ENCODE measurements around the gene MAP3K13. TPM values are rescaled to one million over a fixed set of nuclear protein-coding genes. Genes with fewer than 3 reads are reported as not detected.
"Not testable (repeated sequence)": the region's sequence is repeated elsewhere in the genome, so short reads cannot be mapped to it uniquely, and the experiment has no call there.

MAP3K13 gene
- total RNA-seq, 1 experiment from 2014 or later = 21.0 TPM

- BruUV-seq (replicated peaks) = no TSS peak
- Histone ChIP-seq H4K20me1 (ENCODE audit: insufficient read depth) (no peaks in the 10 kb centered on the region), H3K4me3 (replicated peaks in 1 of 2; ENCODE audit: low read depth in 1 of 2, low read length in 2 of 2) (no peak overlapping the region), H3K9me2 (ENCODE audit: insufficient read depth) (no peaks in the 10 kb centered on the region), H3K36me3 (ENCODE audit: control insufficient read depth in 1 of 2, insufficient read depth in 2 of 2, low read length in 2 of 2) (no peaks in the 10 kb centered on the region), H3K27ac (ENCODE audit: low read depth, low read length) (no peak overlapping the region), H2AFZ (ENCODE audit: low read depth, low read length, poor library complexity, severe bottlenecking) (no peak overlapping the region), H3K9ac (ENCODE audit: low read length) (no peak overlapping the region), H3K9me3 (ENCODE audit: control insufficient read depth in 1 of 2, insufficient read depth in 1 of 2, low read depth in 1 of 2, low read length in 2 of 2) (no peaks in the 10 kb centered on the region), H3K27me3 (ENCODE audit: insufficient read depth, low read length) (no peaks in the 10 kb centered on the region), H3K4me2 (ENCODE audit: low read length) (no peak overlapping the region), H3K79me2 (ENCODE audit: insufficient read depth, low read length) (no peaks in the 10 kb centered on the region), H3K4me1 (ENCODE audit: control insufficient read depth in 1 of 2, insufficient read depth in 2 of 2, low read length in 2 of 2) (peaks cover 0 to 4% of the 10 kb centered on the region in 2 experiments; a peak in 2 of 4 replicates)
- ATAC-seq (no peak), DNase-seq (ENCODE audit: low read depth, low spot score) (no peak)
- POLR2A ChIA-PET = no interaction called here
- intact Hi-C loops (cut with micrococcal nuclease) = no loop called here
- TF ChIP-seq, protein P1, sequence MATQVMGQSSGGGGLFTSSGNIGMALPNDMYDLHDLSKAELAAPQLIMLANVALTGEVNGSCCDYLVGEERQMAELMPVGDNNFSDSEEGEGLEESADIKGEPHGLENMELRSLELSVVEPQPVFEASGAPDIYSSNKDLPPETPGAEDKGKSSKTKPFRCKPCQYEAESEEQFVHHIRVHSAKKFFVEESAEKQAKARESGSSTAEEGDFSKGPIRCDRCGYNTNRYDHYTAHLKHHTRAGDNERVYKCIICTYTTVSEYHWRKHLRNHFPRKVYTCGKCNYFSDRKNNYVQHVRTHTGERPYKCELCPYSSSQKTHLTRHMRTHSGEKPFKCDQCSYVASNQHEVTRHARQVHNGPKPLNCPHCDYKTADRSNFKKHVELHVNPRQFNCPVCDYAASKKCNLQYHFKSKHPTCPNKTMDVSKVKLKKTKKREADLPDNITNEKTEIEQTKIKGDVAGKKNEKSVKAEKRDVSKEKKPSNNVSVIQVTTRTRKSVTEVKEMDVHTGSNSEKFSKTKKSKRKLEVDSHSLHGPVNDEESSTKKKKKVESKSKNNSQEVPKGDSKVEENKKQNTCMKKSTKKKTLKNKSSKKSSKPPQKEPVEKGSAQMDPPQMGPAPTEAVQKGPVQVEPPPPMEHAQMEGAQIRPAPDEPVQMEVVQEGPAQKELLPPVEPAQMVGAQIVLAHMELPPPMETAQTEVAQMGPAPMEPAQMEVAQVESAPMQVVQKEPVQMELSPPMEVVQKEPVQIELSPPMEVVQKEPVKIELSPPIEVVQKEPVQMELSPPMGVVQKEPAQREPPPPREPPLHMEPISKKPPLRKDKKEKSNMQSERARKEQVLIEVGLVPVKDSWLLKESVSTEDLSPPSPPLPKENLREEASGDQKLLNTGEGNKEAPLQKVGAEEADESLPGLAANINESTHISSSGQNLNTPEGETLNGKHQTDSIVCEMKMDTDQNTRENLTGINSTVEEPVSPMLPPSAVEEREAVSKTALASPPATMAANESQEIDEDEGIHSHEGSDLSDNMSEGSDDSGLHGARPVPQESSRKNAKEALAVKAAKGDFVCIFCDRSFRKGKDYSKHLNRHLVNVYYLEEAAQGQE (IDR thresholded peaks at IDR 0.05; ENCODE audit: low read depth) = no peak
- TF ChIP-seq YY1 (IDR thresholded peaks at IDR 0.05; ENCODE audit: extremely low read depth, insufficient replicate concordance, low read depth, low read length) (no peak), FOSL1 (IDR thresholded peaks at IDR 0.05; ENCODE audit: low read depth) (no peak)
- TF ChIP-seq, protein P2, sequence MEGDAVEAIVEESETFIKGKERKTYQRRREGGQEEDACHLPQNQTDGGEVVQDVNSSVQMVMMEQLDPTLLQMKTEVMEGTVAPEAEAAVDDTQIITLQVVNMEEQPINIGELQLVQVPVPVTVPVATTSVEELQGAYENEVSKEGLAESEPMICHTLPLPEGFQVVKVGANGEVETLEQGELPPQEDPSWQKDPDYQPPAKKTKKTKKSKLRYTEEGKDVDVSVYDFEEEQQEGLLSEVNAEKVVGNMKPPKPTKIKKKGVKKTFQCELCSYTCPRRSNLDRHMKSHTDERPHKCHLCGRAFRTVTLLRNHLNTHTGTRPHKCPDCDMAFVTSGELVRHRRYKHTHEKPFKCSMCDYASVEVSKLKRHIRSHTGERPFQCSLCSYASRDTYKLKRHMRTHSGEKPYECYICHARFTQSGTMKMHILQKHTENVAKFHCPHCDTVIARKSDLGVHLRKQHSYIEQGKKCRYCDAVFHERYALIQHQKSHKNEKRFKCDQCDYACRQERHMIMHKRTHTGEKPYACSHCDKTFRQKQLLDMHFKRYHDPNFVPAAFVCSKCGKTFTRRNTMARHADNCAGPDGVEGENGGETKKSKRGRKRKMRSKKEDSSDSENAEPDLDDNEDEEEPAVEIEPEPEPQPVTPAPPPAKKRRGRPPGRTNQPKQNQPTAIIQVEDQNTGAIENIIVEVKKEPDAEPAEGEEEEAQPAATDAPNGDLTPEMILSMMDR (IDR thresholded peaks at IDR 0.05 in 2 of 3, conservative IDR thresholded peaks at IDR 0.05 in 1 of 3; ENCODE audit: borderline replicate concordance in 1 of 3, insufficient read depth in 1 of 3, low read depth in 2 of 3, low read length in 2 of 3) = no peak
- CTCF ChIA-PET = no interaction called here
- RAD21 ChIA-PET (ENCODE audit: low non-redundant PET in 1 of 2, low total read pairs in 2 of 2, uncharacterized antibody in 2 of 2, unreplicated experiment in 2 of 2) = no interaction called here
Observed at GRCh38 chr3:185416513-185416912, 53.6 kb downstream of the MAP3K13 start.

- H3K9ac ChIP-seq (ENCODE audit: low read length); CTCF ChIA-PET; H3K9me2 ChIP-seq (ENCODE audit: insufficient read depth); H3K4me2 ChIP-seq (ENCODE audit: low read length); H3K27me3 ChIP-seq (ENCODE audit: insufficient read depth, low read length); RAD21 ChIA-PET (ENCODE audit: low non-redundant PET in 1 of 2, low total read pairs in 2 of 2, uncharacterized antibody in 2 of 2, unreplicated experiment in 2 of 2); ATAC-seq; POLR2A ChIA-PET; H2AFZ ChIP-seq (ENCODE audit: low read depth, low read length, poor library complexity, severe bottlenecking); H4K20me1 ChIP-seq (ENCODE audit: insufficient read depth); H3K79me2 ChIP-seq (ENCODE audit: insufficient read depth, low read length); H3K36me3 ChIP-seq (ENCODE audit: control insufficient read depth in 1 of 2, insufficient read depth in 2 of 2, low read length in 2 of 2); intact Hi-C loops (cut with micrococcal nuclease); H3K4me3 ChIP-seq (replicated peaks in 1 of 2; ENCODE audit: low read depth in 1 of 2, low read length in 2 of 2); BruUV-seq (replicated peaks); H3K9me3 ChIP-seq (ENCODE audit: control insufficient read depth in 1 of 2, insufficient read depth in 1 of 2, low read depth in 1 of 2, low read length in 2 of 2); H3K27ac ChIP-seq (ENCODE audit: low read depth, low read length); DNase-seq (ENCODE audit: low read depth, low spot score): not testable (repeated sequence)
- peaks cover 10 to 21% of the 10 kb centered on the region in 2 experiments; a peak in 3 of 4 replicates for H3K4me1 ChIP-seq (ENCODE audit: control insufficient read depth in 1 of 2, insufficient read depth in 2 of 2, low read length in 2 of 2)
Observed at GRCh38 chr3:185418561-185418977, 55.6 kb downstream of the MAP3K13 start.

Measured in HCT116 (cell line).